IPS DF 6.9 (cell line): ENCODE measurements around the gene KCNK1.

Experiments used
- DNase-seq: peaks from one replicate; pipeline ENCODE4 v3.0.0-alpha.2; 2013; ENCODE audit warnings: low read depth, low spot score
- H3K27ac ChIP-seq: one replicate; pipeline ENCODE4 v1.5.1; 2013; ENCODE audit warnings: low read length, control low read depth
- H3K27me3 ChIP-seq: 2 replicates; pipeline ENCODE4 v1.6.1; 2013; ENCODE audit warnings: mild to moderate bottlenecking, low read length; ENCODE audit not compliant: control insufficient read depth, insufficient read depth
- H3K36me3 ChIP-seq: 2 replicates; pipeline ENCODE4 v1.6.1; 2013; ENCODE audit warnings: low read length; ENCODE audit not compliant: control insufficient read depth, insufficient read depth
- H3K4me1 ChIP-seq: 2 replicates; pipeline ENCODE4 v1.6.1; 2013; ENCODE audit warnings: low read length; ENCODE audit not compliant: control insufficient read depth, insufficient read depth
- H3K4me3 ChIP-seq: 2 replicates; pipeline ENCODE4 v1.5.1; 2013; ENCODE audit warnings: mild to moderate bottlenecking, low read length
- H3K9me3 ChIP-seq: 2 replicates; pipeline ENCODE4 v1.6.1; 2013; ENCODE audit warnings: low read length, inconsistent platforms; ENCODE audit not compliant: control insufficient read depth, insufficient read depth
- WGBS: extraction: QIAGEN DNeasy Blood & Tissue Kit; methylation state at CpG from one replicate; pipeline ENCODE4 v1.1.7; 2013; ENCODE audit warnings: mixed read lengths, missing lambda C conversion rate; ENCODE audit not compliant: insufficient read length, insufficient coverage; 5-methylcytosine and 5-hydroxymethylcytosine counted together

KCNK1 gene

DNA sequence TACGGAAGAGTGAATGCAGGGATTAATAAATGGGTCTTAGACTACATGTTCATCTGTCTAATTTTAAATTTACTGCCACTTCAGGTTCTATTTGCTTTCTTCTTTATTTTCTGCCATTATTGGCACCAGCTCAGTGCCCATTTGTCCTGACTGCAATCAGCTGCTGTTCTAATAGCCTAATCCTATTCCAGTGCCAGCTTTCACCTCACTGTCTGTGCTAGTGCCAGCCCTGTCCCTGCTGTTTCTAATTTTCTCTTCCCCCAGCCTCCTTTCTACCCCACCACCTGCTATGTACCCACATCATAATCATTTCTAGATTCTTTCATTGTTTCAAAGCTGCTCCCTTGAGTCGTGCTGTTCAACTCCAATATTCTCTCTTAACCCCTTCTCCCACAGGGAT, 86.4 kb downstream of the KCNK1 start:
- Histone ChIP-seq H3K4me3 (no peak overlapping the region), H3K27ac (no peak overlapping the region), H3K9me3 (no peaks in the 10 kb centered on the region), H3K4me1 (no peaks in the 10 kb centered on the region), H3K36me3 (no peaks in the 10 kb centered on the region), H3K27me3 (no peaks in the 10 kb centered on the region)
- WGBS = no CpG with 5 or more reads among the region's 2 CpGs
- no peak for DNase-seq

DNA sequence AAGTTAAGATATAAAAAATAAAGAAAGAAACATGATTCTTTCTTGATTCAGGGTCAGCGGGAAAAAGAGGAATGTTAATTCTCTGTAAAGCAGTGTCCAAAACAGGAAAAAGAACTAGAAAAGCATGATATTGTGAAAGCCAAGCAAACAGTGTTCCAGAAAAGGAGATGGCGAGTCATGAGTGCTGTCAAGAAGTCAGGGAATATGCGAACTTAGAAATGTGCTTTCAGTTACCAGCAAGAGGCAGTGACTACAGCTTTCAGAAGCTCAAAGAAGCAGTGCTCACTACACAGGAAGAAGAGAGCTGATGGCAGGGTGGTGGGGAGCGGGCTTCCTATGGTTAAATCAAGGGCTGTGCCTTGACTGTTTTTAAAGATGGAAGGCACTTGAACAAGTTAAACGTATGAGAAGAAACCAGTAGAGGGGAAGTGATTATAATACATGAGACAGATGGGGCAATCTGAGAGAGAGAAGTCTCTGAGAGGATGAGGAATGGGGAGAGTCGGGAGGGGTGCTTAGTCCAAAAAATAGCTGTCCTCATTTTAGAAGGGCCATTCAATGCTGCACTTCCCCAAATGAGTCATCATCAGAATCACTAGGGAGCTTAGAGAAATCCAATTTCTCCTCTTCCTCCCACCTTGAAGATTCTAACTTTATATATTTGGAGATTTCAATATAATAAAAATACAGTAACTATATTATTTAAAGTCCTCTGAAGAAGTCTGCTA, 90.4 kb downstream of the KCNK1 start:
- Histone ChIP-seq H3K9me3 (no peaks in the 10 kb centered on the region), H3K4me3 (no peak overlapping the region), H3K27ac (no peak overlapping the region), H3K4me1 (no peaks in the 10 kb centered on the region), H3K27me3 (no peaks in the 10 kb centered on the region), H3K36me3 (no peaks in the 10 kb centered on the region)
- no CpG with 5 or more reads among the region's 6 CpGs for WGBS
- DNase-seq = no peak

DNA sequence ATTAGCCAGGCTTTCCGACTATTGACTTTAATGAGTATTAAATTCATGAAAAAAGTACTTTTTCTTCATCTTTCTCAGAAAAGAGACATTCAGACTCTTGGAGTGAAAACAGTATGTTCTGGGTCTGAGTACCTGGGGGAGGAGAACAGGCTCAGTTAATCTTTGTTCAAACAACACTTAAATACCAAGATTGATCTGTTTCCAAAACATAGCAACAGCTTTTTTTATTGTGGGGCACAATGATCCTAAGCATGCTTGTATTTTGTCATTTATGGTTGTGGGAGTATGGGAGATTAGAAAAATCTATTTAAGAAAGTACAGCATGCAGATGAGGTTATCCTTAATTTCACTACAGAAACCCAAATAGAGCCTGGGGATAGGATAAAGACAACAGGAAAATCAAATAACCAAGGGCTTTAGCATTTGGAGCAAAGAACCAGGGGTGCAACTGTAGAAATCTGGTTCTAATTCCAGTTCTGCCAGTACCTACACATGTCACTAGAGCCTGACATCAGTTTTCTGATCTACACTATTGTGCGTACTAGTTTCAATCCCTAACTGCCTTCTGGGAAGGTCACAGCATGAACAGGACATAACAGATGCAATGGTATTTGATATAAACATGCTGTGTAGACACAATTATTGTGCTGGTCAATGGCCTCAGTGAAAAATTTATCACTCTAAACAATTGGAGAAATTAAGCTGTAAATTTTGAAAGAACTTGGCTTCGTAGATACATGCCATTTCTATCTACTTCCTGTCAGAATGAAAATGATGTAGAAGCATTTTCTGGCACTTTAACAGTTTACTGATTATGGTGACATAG, 91.2 kb downstream of the KCNK1 start:
- H3K27me3 ChIP-seq = no peaks in the 10 kb centered on the region
- no peaks in the 10 kb centered on the region for H3K9me3 ChIP-seq
- H3K27ac ChIP-seq = no peak overlapping the region
- no CpG with 5 or more reads among the region's 3 CpGs for WGBS
- no peaks in the 10 kb centered on the region for H3K36me3 ChIP-seq
- no peak overlapping the region for H3K4me3 ChIP-seq
- no peaks in the 10 kb centered on the region for H3K4me1 ChIP-seq
- DNase-seq = no peak

DNA sequence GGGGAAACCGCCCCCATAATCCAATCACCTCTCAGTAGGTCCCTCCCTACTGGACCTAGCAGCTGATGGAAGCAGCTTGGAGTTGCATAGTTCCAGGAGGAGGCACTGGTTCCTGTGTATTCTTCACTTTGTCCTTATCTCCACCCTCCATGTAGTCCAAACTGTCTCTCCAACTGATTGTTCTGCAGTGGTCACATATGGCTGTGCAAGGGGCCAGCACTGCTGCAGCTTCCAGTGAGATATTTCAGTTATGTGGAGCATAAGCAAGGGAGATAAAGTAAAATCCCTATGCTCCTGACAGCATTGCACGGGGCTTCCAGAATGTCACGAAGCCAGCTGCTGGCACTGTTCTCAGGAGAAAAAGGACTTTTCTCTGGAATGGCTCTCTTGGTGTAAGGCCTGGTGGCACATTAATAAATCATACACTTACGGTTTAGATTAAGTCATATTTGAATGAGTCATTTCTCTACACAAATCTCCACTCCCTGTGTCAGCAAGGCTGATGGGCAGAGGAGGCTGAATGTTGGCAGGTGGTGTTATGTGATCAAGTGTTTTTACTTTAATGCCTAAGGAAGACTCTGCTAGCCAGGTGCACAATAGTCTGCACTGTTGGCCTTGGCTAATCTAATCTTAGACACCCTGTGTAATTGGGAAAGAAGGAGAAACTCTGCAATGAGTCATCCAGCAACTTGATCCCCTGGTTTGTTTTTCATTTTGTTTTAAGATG, 93.4 kb downstream of the KCNK1 start:
- H3K27me3 ChIP-seq = no peaks in the 10 kb centered on the region
- H3K4me1 ChIP-seq = no peaks in the 10 kb centered on the region
- no peaks in the 10 kb centered on the region for H3K9me3 ChIP-seq
- DNase-seq = no peak
- H3K36me3 ChIP-seq = no peaks in the 10 kb centered on the region
- no peak overlapping the region for H3K4me3 ChIP-seq
- whole genome bisulfite sequencing = no CpG with 5 or more reads among the region's 4 CpGs
- H3K27ac ChIP-seq = no peak overlapping the region

DNA sequence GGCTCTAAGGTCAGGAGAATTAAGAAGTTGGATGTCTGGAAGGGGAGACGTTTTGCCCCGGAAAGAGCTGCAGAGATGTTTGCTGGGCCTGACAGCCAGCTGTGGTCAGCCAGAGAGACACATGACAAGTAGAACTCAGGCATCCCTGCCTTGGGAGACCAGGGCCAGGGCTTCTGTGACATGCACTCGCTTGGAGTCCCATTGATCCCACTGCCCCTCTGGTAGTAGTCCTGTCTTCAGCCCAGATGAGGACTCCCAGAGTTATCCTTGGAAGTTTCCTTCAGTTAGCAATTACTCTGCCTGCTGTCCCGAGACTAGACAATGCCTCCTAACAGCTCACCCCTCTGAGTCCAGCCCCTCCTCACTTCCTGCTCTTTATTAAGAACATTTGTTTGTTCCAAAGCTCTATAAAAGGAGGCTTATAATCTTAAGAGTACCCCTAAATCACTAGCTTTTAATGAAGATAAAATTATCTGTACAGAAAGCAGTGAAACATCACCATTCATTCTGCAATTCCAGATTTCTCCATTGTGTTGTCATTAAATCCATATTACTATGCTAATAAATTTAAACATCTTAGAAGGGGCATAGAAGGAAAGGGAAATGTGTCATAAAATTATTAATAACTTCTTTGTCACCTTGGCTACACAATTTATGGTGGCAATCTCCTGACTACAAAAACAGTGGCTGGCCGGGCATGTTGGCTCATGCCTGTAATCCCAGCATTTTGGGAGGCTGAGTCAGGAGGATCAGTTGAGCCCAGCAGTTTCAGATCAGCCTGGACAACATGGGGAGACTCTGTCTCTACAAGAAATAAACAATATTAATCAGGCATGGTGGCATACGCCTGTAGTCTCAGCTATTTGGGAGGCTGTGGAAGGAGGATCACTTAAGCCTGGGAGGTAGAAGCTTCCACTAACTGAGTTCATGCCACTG, 94.2 kb downstream of the KCNK1 start:
- DNase-seq = no peak
- H3K36me3 ChIP-seq = no peaks in the 10 kb centered on the region
- H3K4me1 ChIP-seq = no peaks in the 10 kb centered on the region
- WGBS = no CpG with 5 or more reads among the region's 6 CpGs
- H3K4me3 ChIP-seq = no peak overlapping the region
- no peak overlapping the region for H3K27ac ChIP-seq
- no peaks in the 10 kb centered on the region for H3K27me3 ChIP-seq
- no peaks in the 10 kb centered on the region for H3K9me3 ChIP-seq

DNA sequence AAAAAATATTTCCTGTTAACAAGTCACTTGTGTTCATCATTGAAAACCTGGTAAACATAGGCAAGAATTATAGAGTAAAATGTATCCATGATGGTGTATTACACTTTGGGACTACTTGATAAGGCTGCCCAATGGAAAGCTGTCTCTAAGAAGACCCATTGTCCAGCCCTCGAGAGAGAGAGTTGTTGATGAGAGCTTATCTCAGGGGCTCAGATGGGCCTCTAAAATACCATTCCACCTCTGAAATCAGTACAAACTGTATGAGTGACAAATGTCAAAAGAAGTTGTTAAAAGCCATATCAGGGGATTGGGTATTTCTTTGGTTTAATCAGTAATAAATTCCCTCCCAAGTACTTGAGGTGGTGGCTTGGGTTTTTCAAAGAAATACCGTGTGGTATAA, 96.1 kb downstream of the KCNK1 start:
- H3K27me3 ChIP-seq = no peaks in the 10 kb centered on the region
- H3K9me3 ChIP-seq = no peaks in the 10 kb centered on the region
- DNase-seq = no peak
- H3K27ac ChIP-seq = no peak overlapping the region
- no peaks in the 10 kb centered on the region for H3K36me3 ChIP-seq
- WGBS = no CpG with 5 or more reads among the region's 2 CpGs
- no peak overlapping the region for H3K4me3 ChIP-seq
- H3K4me1 ChIP-seq = no peaks in the 10 kb centered on the region

DNA sequence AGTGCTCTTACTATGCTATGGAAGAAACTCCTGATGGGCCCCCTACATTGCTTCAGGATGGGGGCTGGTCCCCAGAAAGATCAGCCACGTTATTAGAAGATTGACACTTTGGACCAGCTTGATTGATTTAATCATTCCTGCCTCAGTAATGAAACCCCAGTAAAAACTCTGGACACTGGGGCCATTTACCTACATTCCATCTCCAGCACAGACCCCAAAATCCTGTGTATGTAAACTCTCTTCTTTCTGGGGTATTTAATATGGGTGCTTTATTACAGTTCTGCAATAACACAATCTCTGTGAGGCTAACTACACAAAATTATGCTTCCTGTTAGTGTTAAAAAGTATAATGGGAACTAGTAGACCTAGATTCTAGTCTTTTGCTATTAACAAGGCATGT, 96.6 kb downstream of the KCNK1 start:
- Histone ChIP-seq H3K4me3 (no peak overlapping the region), H3K27ac (no peak overlapping the region), H3K4me1 (no peaks in the 10 kb centered on the region), H3K9me3 (no peaks in the 10 kb centered on the region), H3K27me3 (no peaks in the 10 kb centered on the region), H3K36me3 (no peaks in the 10 kb centered on the region)
- no peak for DNase-seq
- no CpG with 5 or more reads among the region's 1 CpG for WGBS

DNA sequence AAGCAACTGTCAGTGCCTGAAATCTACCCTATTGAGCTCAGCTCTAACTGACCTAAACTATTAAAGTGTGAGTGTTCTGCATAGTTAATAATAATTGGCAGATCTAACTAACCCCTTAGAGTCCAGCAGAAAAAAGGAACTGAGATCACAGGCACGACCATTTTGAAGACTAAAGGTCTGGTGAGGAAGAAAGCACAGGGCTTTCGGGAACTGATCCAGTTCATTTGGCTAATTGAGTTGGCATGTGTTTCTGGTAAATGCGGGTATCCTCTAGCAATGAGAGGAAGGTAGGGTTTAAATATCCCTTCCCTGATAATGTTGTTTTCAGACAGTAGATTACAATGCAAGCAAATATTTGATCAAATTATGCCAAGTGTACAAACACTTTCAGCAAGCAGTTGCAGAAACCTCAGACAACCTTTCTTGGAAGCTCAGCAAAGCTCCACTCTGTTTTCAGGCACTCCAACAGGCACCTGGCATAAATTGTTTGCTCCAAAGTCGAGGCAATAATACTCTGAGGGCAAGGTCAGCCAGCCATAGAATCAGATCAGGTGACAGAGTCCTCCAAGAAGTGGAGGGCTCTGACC, 100.8 kb downstream of the KCNK1 start:
- no peak overlapping the region for H3K4me3 ChIP-seq
- H3K36me3 ChIP-seq = no peaks in the 10 kb centered on the region
- H3K4me1 ChIP-seq = no peaks in the 10 kb centered on the region
- no peaks in the 10 kb centered on the region for H3K9me3 ChIP-seq
- no peaks in the 10 kb centered on the region for H3K27me3 ChIP-seq
- no peak overlapping the region for H3K27ac ChIP-seq
- no CpG with 5 or more reads among the region's 4 CpGs for WGBS
- no peak for DNase-seq

DNA sequence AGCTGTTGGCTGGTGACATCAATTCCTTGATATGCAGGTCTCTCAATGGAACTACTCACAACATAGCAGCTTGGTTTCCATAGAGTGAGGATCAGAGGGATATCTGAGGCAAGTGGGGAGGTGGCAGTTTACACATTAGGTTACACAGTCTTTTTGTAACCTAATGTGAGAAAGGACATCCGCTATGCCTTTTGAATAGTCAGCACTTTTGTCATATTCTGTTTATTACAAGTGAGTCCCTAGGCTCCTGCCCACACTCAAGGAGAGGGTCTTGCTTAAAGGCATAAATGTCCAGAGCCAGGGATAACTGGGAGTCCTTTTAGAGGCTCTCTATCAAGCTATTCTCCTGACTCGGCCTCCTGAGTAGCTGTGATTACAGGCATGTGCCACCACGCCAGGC, 104.2 kb downstream of the KCNK1 start:
- DNase-seq = no peak
- no peaks in the 10 kb centered on the region for H3K27me3 ChIP-seq
- H3K36me3 ChIP-seq = no peaks in the 10 kb centered on the region
- H3K4me3 ChIP-seq = no peak overlapping the region
- no peak overlapping the region for H3K27ac ChIP-seq
- H3K9me3 ChIP-seq = no peaks in the 10 kb centered on the region
- H3K4me1 ChIP-seq = peaks cover 1% of the 10 kb centered on the region; the same call in 1 of the 2 replicates
- no CpG with 5 or more reads among the region's 3 CpGs for WGBS
